ENCODE results near the gene DGLUCY. TPM values are rescaled to one million over a fixed set of nuclear protein-coding genes. Genes with fewer than 3 reads are reported as not detected.
A peak's percentile ranks its signal among the peaks of the same experiment; 100 is the strongest.

Gene DGLUCY
- total and polyA plus RNA-seq, 2 donors (not counting 1 experiment from before 2014, with no cell fraction given) = 91.5 to 103 TPM

DNA sequence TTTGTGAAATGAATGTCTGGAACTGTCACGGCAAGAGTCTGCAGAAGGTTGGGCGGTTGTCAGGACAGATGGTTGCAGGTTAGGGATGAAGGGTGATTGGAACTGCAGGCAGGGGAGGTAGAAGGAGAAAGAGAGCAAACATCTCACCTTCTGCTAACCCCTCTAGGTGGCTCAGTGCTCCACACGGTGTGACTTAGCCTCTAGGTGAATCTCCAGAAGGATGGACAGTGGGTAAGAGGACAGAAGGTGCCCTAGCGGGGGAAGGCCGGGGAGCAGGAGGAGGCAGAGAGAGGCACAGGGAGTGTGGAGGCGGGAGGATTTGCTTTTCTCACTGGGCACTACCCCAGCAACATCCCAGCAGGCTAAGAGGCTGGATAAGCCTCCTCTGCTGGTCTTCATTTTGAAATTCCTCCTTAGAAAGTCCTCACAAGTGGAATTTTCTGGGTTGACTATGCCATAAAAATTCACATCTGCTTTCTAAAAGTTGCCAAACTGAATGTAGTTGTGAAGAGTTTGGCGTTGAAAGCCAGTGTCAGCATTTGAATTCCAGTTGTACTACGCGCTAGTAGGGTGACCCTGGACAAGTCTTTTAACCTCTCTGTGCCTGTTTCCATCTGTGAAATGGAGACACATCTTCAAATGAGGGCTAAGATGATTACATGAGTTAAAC is 141.3 kb downstream of the DGLUCY start:
- intact Hi-C loops (cut with micrococcal nuclease) = no loop called here
- H3K4me1 Mint-ChIP-seq = peaks cover 38% of the 10 kb centered on the region
- H3K4me3 Mint-ChIP-seq = peak overlapping the region; percentile 46
- WGBS (ENCODE audit: insufficient coverage) = 100% methylated on average over 4 of the region's 9 CpGs
- ATAC-seq (ENCODE audit: low read depth) (no peak), DNase-seq (no peak)
- no peaks in the 10 kb centered on the region for H3K27me3 Mint-ChIP-seq
- no peak overlapping the region for H3K9ac ChIP-seq (ENCODE audit: low read length)
- H3K36me3 ChIP-seq (replicated peaks in 1 of 2; ENCODE audit: control extremely low read depth in 1 of 2, control insufficient read depth in 1 of 2, extremely low read depth in 1 of 2, insufficient read depth in 2 of 2, low read length in 1 of 2) = no peaks in the 10 kb centered on the region
- H3K9me3 ChIP-seq (ENCODE audit: control extremely low read depth in 1 of 3, control insufficient read depth in 2 of 3, insufficient read depth in 1 of 3, low read length in 2 of 3) = no peaks in the 10 kb centered on the region
- no peak for TF ChIP-seq EZH2 (IDR thresholded peaks at IDR 0.05; ENCODE audit: borderline replicate concordance, insufficient read depth, low read depth, low read length, poor library complexity, severe bottlenecking)
- TF ChIP-seq, protein P1, sequence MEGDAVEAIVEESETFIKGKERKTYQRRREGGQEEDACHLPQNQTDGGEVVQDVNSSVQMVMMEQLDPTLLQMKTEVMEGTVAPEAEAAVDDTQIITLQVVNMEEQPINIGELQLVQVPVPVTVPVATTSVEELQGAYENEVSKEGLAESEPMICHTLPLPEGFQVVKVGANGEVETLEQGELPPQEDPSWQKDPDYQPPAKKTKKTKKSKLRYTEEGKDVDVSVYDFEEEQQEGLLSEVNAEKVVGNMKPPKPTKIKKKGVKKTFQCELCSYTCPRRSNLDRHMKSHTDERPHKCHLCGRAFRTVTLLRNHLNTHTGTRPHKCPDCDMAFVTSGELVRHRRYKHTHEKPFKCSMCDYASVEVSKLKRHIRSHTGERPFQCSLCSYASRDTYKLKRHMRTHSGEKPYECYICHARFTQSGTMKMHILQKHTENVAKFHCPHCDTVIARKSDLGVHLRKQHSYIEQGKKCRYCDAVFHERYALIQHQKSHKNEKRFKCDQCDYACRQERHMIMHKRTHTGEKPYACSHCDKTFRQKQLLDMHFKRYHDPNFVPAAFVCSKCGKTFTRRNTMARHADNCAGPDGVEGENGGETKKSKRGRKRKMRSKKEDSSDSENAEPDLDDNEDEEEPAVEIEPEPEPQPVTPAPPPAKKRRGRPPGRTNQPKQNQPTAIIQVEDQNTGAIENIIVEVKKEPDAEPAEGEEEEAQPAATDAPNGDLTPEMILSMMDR (IDR thresholded peaks at IDR 0.05) = no peak
- no peaks in the 10 kb centered on the region for H3K9me3 Mint-ChIP-seq (ENCODE audit: insufficient read depth)
- H3K27ac Mint-ChIP-seq = peak overlapping the region; percentile 70
- CTCF ChIA-PET = interaction anchor here (0.7 to 1.3 kb wide), 3 partner anchors 30 to 33 kb away, joined by 3 to 4 read pairs (median 3); no protein-coding TSS in a partner anchor
- no peaks in the 10 kb centered on the region for H3K27me3 ChIP-seq (replicated peaks in 1 of 4; ENCODE audit: control extremely low read depth in 1 of 4, control insufficient read depth in 3 of 4, insufficient read depth in 4 of 4, low read length in 3 of 4)
- H3K4me3 ChIP-seq (ENCODE audit: control extremely low read depth in 1 of 5, extremely low read depth in 1 of 5, insufficient read depth in 1 of 5, low read depth in 2 of 5, low read length in 4 of 5) = no peak overlapping the region
- POLR2A ChIA-PET = no interaction called here
- H3K4me1 ChIP-seq (ENCODE audit: control insufficient read depth in 2 of 2, insufficient read depth in 2 of 2, low read length in 2 of 2) = peaks cover 30 to 32% of the 10 kb centered on the region in 2 donors
- H3K4me2 ChIP-seq (replicated peaks; ENCODE audit: low read depth, low read length, poor library complexity, severe bottlenecking) = no peak overlapping the region
- H3K27ac ChIP-seq (ENCODE audit: low read length in 2 of 2) = no peak overlapping the region
- no peaks in the 10 kb centered on the region for H4K20me1 ChIP-seq (ENCODE audit: control insufficient read depth, insufficient read depth, low read length, poor library complexity, severe bottlenecking)
- no peak overlapping the region for H2AFZ ChIP-seq (ENCODE audit: insufficient read depth, low read depth, low read length, poor library complexity, severe bottlenecking)
- H3K79me2 ChIP-seq (ENCODE audit: control insufficient read depth, insufficient read depth, low read length) = no peaks in the 10 kb centered on the region

DNA sequence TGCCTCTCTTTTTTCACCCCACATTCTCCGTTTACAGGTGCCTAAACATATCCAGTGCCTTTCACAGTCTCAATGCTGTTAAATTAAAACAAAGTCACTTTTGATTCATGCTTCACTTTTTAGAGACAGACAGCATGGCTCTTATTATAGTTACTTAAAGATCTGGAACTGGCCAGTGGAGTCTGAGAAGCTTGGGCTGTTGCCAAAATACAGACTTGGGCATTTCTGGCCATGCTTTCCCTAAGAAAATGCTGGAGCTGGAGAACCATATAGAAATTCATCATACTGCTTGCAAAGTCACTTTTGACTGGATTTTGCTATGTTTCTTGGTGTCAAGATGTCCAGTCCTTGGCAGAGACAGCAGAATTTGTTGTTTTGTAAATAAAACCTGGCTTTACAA is 142.8 kb downstream of the DGLUCY start:
- H3K4me1 Mint-ChIP-seq = peaks cover 28% of the 10 kb centered on the region
- H3K27ac Mint-ChIP-seq = no peak overlapping the region
- CTCF ChIA-PET = interaction anchor here (1.3 kb wide), 1 partner anchor 29 kb away, joined by 4 read pairs; no protein-coding TSS in a partner anchor

More for the DNA sequence above, 142.8 kb downstream of the DGLUCY start:
- H2AFZ ChIP-seq (ENCODE audit: insufficient read depth, low read depth, low read length, poor library complexity, severe bottlenecking) = no peak overlapping the region
- TF ChIP-seq EZH2 (IDR thresholded peaks at IDR 0.05; ENCODE audit: borderline replicate concordance, insufficient read depth, low read depth, low read length, poor library complexity, severe bottlenecking) = no peak
- TF ChIP-seq, protein P1 (IDR thresholded peaks at IDR 0.05) = no peak
- no peak overlapping the region for H3K9ac ChIP-seq (ENCODE audit: low read length)
- no peaks in the 10 kb centered on the region for H3K27me3 Mint-ChIP-seq
- H3K4me3 ChIP-seq (ENCODE audit: control extremely low read depth in 1 of 5, extremely low read depth in 1 of 5, insufficient read depth in 1 of 5, low read depth in 2 of 5, low read length in 4 of 5) = no peak overlapping the region
- H3K9me3 Mint-ChIP-seq (ENCODE audit: insufficient read depth) = peaks cover 2% of the 10 kb centered on the region
- no peak overlapping the region for H3K4me2 ChIP-seq (replicated peaks; ENCODE audit: low read depth, low read length, poor library complexity, severe bottlenecking)
- WGBS (ENCODE audit: insufficient coverage) = no CpG with 5 or more reads among the region's 1 CpG
- H3K4me1 ChIP-seq (ENCODE audit: control insufficient read depth in 2 of 2, insufficient read depth in 2 of 2, low read length in 2 of 2) = peaks cover 20 to 21% of the 10 kb centered on the region in 2 donors
- no peaks in the 10 kb centered on the region for H3K36me3 ChIP-seq (replicated peaks in 1 of 2; ENCODE audit: control extremely low read depth in 1 of 2, control insufficient read depth in 1 of 2, extremely low read depth in 1 of 2, insufficient read depth in 2 of 2, low read length in 1 of 2)
- no peak for ATAC-seq (ENCODE audit: low read depth)
- no peak overlapping the region for H3K4me3 Mint-ChIP-seq
- no peak for DNase-seq
- H3K9me3 ChIP-seq (ENCODE audit: control extremely low read depth in 1 of 3, control insufficient read depth in 2 of 3, insufficient read depth in 1 of 3, low read length in 2 of 3) = peaks cover 0 to 4% (median 0%) of the 10 kb centered on the region in 3 donors
- H3K27me3 ChIP-seq (replicated peaks in 1 of 4; ENCODE audit: control extremely low read depth in 1 of 4, control insufficient read depth in 3 of 4, insufficient read depth in 4 of 4, low read length in 3 of 4) = no peaks in the 10 kb centered on the region
- H3K79me2 ChIP-seq (ENCODE audit: control insufficient read depth, insufficient read depth, low read length) = no peaks in the 10 kb centered on the region
- intact Hi-C loops (cut with micrococcal nuclease) = no loop called here
- H4K20me1 ChIP-seq (ENCODE audit: control insufficient read depth, insufficient read depth, low read length, poor library complexity, severe bottlenecking) = no peaks in the 10 kb centered on the region
- POLR2A ChIA-PET = no interaction called here
- H3K27ac ChIP-seq (ENCODE audit: low read length in 2 of 2) = no peak overlapping the region
